Left lobe of liver (tissue), 2 donors: ENCODE measurements around the gene VCPKMT. TPM values are rescaled to one million over a fixed set of nuclear protein-coding genes. Genes with fewer than 3 reads are reported as not detected.
"Not testable (repeated sequence)": the region's sequence is repeated elsewhere in the genome, so short reads cannot be mapped to it uniquely, and the experiment has no call there.

Source experiments
- ATAC-seq: fragments of 200-7000 bp; cut with Tn5 transposase; one replicate; pipeline ENCODE4 v1.9.1; 2020; ENCODE audit warnings: mild to moderate bottlenecking, moderate library complexity
- DNase-seq: peaks from one replicate; pipeline ENCODE4 v3.0.0-alpha.2; 2020; ENCODE audit warnings: low spot score
- total RNA-seq: library from RNA; stranded (reverse); gene quantifications from one replicate; pipeline ENCODE4 v1.2.1, GENCODE V29; 2021
- donor health status: DM: no; HTN: no; CAD: no; lungs with moderate emphysema.
- donor health status: DM: no; HTN: yes; CAD: no.

VCPKMT gene
- total RNA-seq, 1 donor from 2014 or later, result 3.8 TPM

GRCh38 chr14:50093496-50093895, 22.9 kb downstream of the VCPKMT start:
- no peak for ATAC-seq
- no peak for DNase-seq

GRCh38 chr14:50092006-50092555, 24.3 kb downstream of the VCPKMT start:
- DNase-seq (no peak), ATAC-seq (no peak)

DNA sequence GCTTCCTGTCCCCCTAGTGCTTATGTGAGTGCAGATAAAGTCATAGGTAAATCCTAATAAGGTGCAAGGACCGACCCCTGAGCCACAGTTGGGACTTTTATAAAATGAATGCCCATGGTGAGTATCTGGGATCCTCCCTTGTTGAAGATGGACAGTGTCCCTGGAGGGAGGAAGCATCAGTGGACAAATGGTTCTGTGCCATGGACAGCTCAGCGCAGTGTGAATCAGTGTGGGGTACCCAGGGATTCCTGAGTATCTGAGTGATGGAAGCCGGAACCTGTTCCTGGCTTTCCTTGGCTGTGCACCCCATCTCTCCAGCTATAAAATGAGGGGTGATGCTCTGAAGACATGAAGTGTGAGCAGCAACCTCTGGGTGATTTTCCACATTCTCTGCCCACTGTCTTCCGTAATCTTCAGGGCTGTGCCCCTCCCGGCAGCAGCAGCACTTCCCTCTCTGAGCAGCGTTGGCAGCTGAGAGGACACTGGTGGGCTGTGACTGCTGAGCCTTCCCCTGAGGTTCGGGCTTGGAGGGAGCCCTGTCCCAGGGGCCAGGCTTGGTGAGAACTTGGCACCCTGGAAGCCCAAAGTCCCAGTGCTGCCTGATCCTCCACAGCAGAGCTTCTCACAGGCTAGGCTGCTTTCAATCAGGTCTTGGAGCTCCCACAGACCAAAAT, 25.0 kb downstream of the VCPKMT start:
- ATAC-seq (peak; percentile 19), DNase-seq (no peak)

- ATAC-seq (no peak), DNase-seq (no peak)
Measured at GRCh38 chr14:50089208-50089607, 27.2 kb downstream of the VCPKMT start.

DNA sequence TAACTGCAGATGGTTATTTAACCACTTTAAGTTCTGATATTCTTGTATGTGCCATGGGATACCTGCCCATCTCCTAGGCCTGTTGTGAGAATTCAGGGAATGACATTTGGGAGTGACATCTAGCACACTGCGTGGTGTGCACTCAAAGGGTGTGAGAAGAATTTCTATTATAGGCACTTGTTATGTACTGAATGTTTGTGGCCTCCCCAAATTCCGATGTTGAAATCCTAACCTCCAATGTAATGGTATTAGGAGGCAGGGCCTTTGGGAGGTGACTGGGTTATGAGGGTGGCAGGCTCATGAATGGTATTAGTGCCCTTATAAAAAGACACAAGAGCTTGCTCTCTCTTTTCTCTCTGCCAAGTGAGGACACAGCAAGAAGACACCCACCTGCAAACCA, 27.6 kb downstream of the VCPKMT start:
- DNase-seq (no peak), ATAC-seq (no peak)

DNA sequence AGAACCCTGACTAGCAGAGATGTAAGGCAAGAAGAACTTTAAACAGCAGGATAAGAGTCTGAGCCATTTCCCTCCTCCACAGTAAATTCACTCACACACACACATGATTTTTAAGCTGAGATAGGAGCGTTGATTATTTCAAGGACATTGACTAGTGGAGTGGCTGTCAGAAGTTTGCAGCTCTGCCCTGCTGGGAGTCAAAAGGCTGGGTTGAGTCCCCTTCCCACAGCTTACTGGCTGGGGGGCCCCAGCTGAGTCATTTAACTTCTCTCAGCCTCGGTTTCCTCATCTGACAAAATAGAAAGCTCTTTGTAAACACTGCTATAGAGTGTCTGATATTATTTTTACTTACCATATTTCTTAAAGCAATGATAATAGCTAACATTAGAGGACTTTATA, 28.3 kb downstream of the VCPKMT start:
- ATAC-seq, result no peak
- DNase-seq, result no peak

GRCh38 chr14:50087341-50088116, 28.8 kb downstream of the VCPKMT start:
- ATAC-seq (no peak), DNase-seq (no peak)

- DNase-seq, result no peak
- ATAC-seq, result no peak
Measured at GRCh38 chr14:50086321-50086711, 30.1 kb downstream of the VCPKMT start.

DNA sequence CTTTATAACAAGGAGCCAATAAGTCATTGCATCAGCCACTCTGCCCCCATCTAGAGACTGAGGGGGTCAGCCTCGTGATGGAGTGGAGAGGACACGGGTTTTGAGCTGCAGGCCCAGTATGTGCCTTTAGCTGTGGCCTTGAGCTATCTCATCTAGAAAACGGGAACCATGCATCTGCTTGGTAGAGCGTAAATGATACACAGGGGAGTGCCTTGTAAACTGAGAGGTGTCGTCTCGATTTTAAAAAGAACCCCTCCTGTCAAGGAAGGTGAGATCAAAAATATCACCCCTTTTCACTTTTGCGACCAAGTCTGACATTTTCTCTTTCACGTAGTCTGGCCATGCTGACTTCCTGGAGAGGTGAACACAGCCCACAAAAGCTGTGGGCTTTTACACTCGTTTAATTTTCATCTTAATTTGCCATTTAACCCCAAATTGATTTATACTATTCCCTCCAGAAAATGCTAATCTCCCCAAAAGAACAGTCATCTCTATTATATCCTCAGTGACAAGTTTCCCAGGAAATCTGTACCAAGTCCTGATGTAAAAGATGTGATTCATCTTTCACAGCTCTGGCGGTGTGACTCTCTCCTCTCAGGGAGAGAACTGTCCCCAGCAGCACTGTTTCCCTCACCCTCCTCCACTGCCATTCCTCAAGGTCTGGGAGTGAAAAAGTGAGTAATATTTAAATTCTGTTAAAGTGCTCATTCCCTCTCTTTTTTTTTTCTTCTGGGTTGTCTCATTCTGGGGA, 30.6 kb downstream of the VCPKMT start:
- ATAC-seq, result no peak
- DNase-seq, result no peak

DNA sequence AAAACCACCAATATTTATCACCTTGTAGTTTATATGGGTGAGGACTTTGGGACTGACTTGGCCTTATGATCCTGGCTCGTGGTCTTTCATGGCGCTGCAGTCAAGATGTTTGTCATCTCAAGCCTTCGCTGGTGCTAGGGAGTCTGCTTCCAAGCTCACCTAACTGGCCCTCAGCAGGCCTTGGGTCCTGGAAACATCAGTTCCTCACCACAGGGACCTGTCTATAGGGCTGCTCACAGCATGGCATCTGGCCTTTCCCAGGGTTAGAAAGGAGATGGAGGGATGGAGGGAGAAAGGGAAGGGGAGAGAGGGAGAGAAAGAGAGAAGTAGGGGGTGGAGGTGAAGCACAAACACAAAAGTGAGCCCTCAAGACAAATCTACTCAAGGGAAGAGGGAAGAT, 31.7 kb downstream of the VCPKMT start:
- no peak for ATAC-seq
- DNase-seq, result no peak

DNA sequence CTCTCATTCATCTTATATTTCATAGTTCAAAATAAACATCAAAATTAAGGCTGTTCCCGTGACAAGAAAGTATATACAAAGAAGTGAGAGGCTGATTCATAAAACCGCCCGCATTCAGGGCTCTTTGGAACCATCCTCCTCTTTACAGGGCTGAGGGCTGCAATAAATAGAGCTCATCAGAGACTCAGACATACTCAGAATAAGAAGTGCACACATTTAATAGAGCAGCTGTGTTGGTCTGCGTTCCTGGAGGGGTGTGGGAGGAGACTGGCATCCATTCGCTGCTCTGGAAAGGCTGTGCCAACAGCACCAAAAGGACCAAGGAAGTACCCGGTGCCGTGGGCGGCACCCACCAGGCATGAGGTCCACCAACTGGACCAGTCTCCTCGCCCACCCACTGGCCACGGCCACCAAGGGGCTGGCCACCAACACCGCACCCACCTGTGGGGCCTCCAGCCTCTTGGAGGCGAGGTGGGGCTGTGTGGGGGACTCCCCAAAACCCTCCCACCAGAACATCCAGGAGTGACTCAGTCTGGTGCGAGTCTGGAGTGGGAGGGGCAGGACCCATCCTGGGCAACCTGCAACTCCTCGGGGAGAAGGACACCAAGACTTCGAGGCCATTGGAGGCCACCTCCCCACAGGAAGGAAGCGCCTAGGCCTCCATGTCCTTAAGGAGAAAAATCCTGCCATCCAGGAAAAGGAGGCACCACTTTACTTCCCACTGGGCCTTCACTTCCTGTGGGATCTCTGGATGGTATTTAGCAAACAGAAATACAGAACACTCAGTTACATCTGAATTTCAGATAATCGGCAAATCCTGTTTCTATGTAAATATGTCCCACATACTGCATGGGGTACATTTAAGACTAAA, 32.7 kb downstream of the VCPKMT start:
- ATAC-seq (no peak), DNase-seq (no peak)

DNA sequence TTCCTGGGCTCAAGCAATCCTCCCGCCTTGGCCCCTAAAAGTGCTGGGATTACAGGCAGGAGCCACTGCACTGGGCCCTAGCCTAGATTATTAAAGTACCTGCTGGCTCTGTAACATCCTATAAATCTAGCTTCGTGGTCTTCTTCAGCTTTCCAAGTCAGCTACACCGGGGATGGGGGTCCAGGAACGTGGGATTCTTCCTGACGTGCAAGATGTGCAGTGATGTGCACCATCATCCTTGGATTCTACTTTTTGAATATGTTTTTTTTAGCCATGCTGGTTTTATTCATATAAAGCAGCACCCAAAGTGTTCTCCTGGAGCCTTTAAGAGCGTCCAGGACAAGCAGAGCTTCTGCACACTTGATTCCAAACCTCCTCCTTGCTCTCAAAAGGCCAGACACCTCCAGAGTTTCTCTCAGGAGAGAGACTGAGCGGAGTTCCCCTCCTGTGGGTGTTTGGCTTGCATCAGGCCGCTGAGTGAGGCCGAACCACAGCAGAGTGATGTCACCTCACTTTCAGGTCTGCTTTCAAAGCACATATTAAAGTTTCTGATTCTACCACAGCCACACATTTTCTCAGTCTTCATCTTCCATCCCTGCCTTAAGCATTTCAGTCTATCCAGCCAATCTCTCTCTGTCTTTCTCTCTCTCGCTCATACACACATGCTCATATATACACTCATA, 33.4 kb downstream of the VCPKMT start:
- no peak for DNase-seq
- ATAC-seq, result no peak

DNA sequence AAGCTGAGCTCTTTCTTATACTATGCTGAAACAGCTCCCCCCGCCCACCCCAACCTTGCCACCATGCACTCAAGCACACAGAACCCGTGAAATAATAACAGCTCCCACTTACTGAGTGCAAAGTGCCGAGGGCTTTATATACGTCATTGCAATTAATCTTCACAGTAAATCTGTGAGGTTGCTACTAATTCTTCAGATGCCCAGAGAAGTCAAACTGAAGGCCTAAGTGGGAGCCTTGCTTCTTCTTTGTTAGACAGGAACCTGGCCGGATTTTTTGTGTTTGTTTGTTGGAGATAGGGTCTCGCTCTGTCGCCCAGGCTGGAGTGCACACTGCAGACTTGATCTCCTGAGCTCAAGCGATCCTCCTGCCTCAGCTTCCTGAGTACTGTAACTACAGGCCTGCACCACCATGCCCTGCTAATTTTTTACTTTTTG, 34.0 kb downstream of the VCPKMT start:
- DNase-seq (no peak), ATAC-seq (no peak)

GRCh38 chr14:50079103-50079502, 37.3 kb downstream of the VCPKMT start:
- DNase-seq, ATAC-seq: not testable (repeated sequence)

GRCh38 chr14:50073663-50074062, 42.7 kb downstream of the VCPKMT start:
- not testable (repeated sequence) for DNase-seq, ATAC-seq

DNA sequence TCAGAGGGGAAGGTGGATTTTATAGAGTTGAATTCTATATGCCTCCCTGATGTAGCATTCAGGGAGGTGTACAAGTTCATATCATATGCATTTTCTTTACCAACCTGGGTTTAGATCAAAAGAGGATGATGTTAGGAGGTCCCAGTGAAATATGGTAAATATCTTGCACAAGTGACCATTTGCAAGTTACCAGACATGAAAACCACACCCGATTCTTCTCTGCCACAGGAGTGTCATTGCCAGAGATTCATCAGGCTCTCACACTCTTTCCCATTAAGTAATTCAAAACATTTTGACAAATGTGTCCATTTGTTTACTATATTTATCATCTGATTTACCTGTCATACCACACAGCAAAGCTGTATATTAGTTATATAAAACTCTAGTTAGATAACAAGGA, 44.0 kb downstream of the VCPKMT start:
- ATAC-seq (no peak), DNase-seq (no peak)

DNA sequence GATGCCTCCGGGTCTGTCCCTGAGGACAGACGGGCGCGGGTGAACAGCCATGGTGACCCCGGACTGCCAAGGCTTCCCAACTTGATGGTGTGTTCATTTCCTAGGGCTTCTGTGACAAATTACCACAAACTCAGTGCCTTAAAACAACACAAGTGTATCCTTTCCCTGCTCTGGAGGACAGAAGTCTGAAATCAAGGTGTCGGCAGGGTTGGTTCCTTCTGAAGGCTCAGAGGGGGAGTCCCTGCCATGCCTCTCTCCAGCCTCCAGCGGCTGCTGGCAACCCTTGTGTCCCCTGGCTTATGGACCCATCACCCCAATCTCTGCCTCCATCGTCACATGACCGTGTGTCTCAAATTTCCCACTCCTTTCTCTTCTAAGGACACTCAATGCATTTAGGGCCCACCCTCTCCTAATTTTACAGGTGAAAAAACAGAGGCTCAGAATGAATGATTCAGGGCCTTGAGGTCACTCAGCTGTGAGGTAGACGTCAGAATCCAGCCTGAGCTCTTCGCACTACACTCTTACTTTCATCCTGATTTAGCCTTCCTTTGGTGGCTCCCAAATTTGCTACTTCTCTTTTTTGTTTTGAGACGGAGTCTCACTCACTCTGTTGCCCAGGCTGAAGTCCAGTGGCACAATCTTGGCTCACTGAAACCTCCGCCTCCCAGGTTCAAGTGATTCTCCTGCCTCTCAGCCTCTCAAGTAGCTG, 45.4 kb downstream of the VCPKMT start:
- DNase-seq (no peak), ATAC-seq (no peak)

- no peak for DNase-seq
- ATAC-seq, result no peak
Measured at GRCh38 chr14:50070230-50070629, 46.1 kb downstream of the VCPKMT start.

GRCh38 chr14:50069325-50069724, 47.0 kb downstream of the VCPKMT start:
- ATAC-seq (no peak), DNase-seq (no peak)
